ENCODE data around the gene DRD1.
A peak's percentile ranks its signal among the peaks of the same experiment; 100 is the strongest.

Gene DRD1

GRCh38 chr5:175444060-175444904 is at the start of gene DRD1:
Gene DRD1, minus strand, starts transcription at chr5:175444182. Its CDS starts 1,083 bp downstream, at chr5:175443099.
- peak; percentile 9 to 42 (median 19) for DNase-seq

- DNase-seq, result no peak
Measured at GRCh38 chr5:175493726-175494125, 49.7 kb upstream of the DRD1 start.

GRCh38 chr5:175493260-175493659 is 49.3 kb upstream of the DRD1 start:
- no peak for DNase-seq

GRCh38 chr5:175491223-175491622 is 47.2 kb upstream of the DRD1 start:
- no peak for DNase-seq

GRCh38 chr5:175489693-175490443 is 45.9 kb upstream of the DRD1 start:
- no peak for DNase-seq

GRCh38 chr5:175487514-175488222 is 43.7 kb upstream of the DRD1 start:
- DNase-seq, result no peak

GRCh38 chr5:175485631-175486030 is 41.6 kb upstream of the DRD1 start:
- no peak for DNase-seq

- no peak for DNase-seq
Measured at GRCh38 chr5:175484829-175485228, 40.8 kb upstream of the DRD1 start.

- DNase-seq, result no peak
Measured at GRCh38 chr5:175484322-175484721, 40.3 kb upstream of the DRD1 start.

GRCh38 chr5:175483337-175483736 is 39.4 kb upstream of the DRD1 start:
- no peak for DNase-seq

- no peak for DNase-seq
Measured at GRCh38 chr5:175479125-175479881, 35.3 kb upstream of the DRD1 start.

- DNase-seq, result peak; percentile 39 to 73 (median 52)
Measured at GRCh38 chr5:175478384-175479124, 34.6 kb upstream of the DRD1 start, which contains the start of gene SFXN1. Gene SFXN1, plus strand, starts transcription at chr5:175478560. Its CDS starts 13,544 bp downstream, at chr5:175492104.

GRCh38 chr5:175478008-175478383 is 34.0 kb upstream of the DRD1 start:
- DNase-seq, result no peak

GRCh38 chr5:175477440-175477839 is 33.5 kb upstream of the DRD1 start:
- no peak for DNase-seq

GRCh38 chr5:175475248-175475647 is 31.3 kb upstream of the DRD1 start:
- DNase-seq, result no peak

- DNase-seq, result no peak
Measured at GRCh38 chr5:175472378-175472777, 28.4 kb upstream of the DRD1 start.

- no peak for DNase-seq
Measured at GRCh38 chr5:175471628-175472027, 27.6 kb upstream of the DRD1 start.

GRCh38 chr5:175471196-175471595 is 27.2 kb upstream of the DRD1 start:
- DNase-seq, result no peak

GRCh38 chr5:175470781-175471180 is 26.8 kb upstream of the DRD1 start:
- DNase-seq, result no peak

- DNase-seq, result no peak
Measured at GRCh38 chr5:175469916-175470315, 25.9 kb upstream of the DRD1 start.

GRCh38 chr5:175468892-175469291 is 24.9 kb upstream of the DRD1 start:
- DNase-seq, result no peak
